GM23338 (cell line): ENCODE data around the gene FBLN5.

ENCODE experiments used
- CTCF ChIP-seq, 2 experiments: fragments of 200-600 bp in 1 of 2; sonication (generic) in 1 of 2; conservative IDR thresholded peaks; 2 replicates each; pipeline versions ENCODE4 v1.5.1 to v1.6.1; 2016 to 2017; ENCODE audit warnings: antibody characterized with exemption in 2 of 2, low read depth in 2 of 2, mild to moderate bottlenecking in 2 of 2, moderate library complexity in 1 of 2
- ETS1 ChIP-seq: IDR thresholded peaks from 2 replicates; pipeline ENCODE4 v1.6.1; 2016; ENCODE audit warnings: antibody characterized with exemption
- EZH2phosphoT487 ChIP-seq: fragments of 200-600 bp; sonication (generic); IDR thresholded peaks from one replicate; pipeline ENCODE4 v1.8.1; 2018; ENCODE audit warnings: antibody characterized with exemption; ENCODE audit not compliant: unreplicated experiment

- no peak for TF ChIP-seq CTCF (conservative IDR thresholded peaks at IDR 0.05; ENCODE audit: low read depth in 2 of 2)
- no peak for TF ChIP-seq EZH2phosphoT487
- no peak for TF ChIP-seq ETS1
Measured at GRCh38 chr14:91985521-91986255, 38.2 kb upstream of the FBLN5 start.
